D341Med (cell line): Measurements from ENCODE around the gene BATF.

Experiments
- DNase-seq: peaks from one replicate; pipeline ENCODE4 v3.0.0; 2012; ENCODE audit warnings: low spot score

BATF gene

DNA sequence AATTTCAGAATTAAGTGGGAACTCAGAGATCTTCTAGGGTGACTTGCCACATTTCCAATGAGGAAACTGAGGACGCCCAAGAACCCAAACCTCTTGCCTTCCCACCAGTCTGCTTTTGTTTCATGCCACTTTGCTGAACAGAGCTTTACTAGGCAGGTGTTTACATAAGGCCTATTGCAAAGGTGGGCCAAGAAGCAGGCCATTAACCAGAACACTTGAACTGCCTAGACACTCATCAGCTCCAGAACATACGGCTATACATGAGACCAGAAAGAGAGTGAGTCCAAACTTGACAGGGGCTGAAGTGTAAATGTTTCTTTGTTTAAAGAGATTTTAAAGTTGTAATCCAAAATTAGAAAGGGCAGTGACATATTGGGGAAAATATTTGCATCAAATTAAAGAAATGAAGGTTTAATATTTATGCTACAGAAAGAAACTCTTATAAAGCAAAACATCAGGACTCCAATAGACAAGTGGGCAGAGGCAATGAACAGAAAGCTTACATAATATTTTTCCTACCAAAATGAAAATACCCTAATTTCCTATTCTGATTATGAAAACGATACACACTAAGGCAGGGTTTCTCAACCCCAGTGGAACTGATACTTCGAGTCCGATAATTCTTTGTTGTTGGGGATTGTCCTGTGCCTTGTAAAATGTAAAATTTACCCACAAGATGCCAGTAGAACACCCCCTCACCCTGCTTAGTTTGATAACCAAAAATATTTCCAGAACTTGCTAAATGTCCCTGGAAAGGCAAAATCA is 11.7 kb downstream of the BATF start:
- DNase-seq, result no peak

- DNase-seq, result no peak
Observed at GRCh38 chr14:75535164-75535898, 13.1 kb downstream of the BATF start.

DNA sequence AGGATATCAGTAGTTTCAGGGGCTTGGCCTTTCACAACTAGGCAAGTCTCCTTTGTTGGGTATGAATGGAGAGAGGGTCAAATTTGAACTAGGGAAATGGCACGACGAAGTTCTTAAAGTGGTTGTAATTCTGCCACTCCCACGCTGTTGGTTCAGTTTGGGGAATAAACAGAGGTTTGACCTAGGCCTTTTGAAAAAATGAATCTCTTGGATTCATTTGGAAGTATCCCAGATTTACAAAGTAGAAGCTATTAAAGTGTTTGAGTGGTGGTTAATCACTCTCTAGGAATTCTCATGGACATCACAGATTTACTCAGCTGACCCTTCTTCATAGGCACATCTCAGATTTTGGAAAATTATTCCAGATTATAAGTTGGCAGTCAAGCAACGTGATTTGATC is 14.8 kb downstream of the BATF start:
- DNase-seq, result no peak

GRCh38 chr14:75539162-75539560 is 16.9 kb downstream of the BATF start:
- no peak for DNase-seq

DNA sequence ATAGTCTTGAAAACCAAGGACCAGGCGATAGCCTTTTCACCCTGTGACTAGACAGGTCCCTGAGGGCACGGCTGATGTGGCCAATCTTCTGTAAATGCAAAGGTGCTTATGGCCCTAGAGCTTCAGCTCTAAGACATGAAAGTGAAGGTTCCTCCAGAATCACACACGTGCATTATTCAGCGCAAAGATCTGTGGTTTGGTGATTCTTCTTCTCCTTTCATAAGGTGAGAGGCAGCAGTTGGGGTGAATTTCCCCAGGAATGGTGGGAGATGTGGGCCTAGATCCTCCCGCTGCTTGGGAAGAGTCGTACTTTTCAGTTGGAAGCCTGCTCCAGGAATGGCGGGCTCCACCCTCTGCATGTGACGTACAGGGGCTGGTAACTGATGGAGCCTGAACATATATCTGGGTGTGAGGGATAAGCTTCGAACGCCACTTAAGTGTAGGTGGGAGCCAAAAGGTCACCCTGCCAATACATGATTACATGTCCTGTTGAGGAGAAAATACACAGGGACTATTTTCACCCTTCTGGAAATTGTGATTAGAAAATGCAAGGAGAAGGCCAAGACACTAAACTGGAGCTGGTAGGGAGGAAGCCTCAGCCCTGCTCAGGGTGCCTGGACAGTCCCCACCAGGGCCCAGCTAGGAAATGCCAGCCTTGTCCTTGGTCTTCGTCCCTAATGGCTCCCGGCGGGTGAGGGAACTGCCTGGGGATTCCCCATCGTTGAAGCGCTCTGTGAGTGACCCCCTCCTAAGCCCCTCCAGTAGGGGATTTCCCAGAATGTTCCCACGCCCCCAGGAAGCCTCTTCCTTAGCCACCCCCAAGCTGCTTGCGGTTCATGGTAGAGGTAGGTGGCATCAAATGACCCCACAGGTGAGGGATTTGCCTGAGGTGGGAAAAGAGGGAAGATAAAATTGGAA is 17.6 kb downstream of the BATF start:
- no peak for DNase-seq

DNA sequence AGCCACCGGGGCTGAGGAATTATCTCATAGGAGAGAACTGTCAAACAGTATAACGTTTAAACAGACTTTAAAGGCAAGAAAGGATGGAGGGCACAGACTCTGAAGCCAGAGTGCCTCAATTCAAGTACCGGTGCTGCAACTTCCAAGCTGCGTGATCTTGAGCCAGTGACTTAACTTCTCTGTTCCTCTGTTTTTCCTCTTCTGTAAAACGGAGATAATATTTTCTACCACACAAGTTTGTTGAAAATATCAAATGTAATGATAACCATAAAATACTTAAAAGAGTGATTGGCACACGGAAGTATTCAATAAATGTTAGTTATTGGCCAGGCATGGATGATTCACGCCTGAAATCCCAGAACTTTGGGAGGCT is 18.2 kb downstream of the BATF start:
- DNase-seq, result no peak

DNA sequence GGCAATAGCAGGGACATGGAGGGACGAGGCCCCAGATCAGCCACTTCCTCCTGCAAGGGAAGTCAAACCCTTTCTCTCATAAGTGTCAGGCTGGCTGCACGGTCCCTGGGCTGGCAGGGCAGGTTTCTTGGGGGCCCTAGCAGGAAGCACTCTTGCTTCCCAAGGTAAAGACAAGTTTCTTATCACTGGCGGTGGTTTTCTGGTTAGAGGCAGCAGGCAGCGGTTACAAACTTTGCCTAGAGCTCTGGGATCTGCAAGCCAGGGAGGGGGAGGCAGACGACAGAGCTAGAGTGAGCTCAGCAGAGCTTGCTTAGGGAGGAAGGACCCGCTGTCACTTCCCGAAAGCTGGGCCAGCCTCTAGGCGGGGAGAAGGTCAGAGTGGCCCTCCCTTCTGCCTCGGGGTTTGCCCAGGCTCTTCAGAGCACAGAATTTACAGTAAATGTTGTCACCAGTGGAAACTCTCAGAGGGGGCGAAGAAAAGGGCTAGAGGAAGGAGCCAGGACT is 20.4 kb downstream of the BATF start:
- no peak for DNase-seq

DNA sequence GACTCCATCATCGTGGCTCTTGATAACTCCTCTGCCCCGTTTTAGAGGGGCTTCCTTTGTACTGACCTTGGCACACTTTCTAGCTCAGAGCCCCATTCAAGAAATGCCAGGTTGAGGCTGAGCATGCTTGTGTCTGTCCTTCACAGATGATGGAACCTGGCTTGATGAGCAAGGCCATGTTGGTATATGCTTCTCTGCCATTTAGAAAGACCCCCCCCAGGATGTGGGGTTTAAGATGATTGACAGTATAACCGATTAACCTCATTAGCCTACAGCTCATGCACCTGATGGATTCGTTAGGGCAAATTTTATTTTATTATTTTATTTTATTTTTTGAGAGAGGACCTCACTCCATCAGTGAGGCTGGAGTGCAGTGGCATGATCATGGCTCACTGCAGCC is 21.0 kb downstream of the BATF start:
- DNase-seq, result no peak

DNA sequence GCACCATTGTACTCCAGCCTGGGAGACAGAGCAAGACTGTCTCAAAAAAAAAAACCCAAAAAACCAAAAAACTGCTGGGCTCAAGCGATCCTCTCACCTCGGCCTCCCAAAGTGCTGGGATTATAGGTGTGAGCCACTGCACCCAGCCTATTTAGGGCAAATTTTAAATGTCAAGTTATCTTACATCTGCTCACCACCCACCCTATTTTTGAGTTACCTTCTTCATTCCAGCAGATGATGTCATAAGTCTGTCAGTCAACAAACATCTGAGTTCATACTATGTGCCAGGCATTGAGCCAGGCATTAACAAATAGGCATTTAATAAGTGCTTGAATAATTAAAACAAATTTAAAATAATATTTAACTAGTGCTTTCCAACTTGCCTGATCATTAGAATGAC is 21.5 kb downstream of the BATF start:
- no peak for DNase-seq

DNA sequence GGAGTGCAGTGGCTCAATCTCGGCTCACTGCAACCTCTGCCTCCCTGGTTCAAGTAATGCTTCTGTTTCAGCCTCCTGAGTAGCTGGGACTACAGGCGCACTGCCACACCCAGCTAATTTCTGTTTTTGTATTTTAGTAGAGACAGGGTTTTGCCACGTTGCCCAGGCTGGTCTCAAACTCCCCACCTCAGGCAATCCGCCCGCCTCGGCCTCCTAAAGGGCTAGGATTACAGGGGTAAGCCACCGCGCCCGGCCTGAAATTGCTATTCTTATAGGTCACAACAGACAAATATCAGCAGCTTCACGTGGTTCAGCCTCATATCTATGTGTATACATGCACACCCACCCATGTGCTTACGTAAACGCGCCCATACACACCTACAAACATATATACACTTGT is 23.6 kb downstream of the BATF start:
- DNase-seq, result no peak

DNA sequence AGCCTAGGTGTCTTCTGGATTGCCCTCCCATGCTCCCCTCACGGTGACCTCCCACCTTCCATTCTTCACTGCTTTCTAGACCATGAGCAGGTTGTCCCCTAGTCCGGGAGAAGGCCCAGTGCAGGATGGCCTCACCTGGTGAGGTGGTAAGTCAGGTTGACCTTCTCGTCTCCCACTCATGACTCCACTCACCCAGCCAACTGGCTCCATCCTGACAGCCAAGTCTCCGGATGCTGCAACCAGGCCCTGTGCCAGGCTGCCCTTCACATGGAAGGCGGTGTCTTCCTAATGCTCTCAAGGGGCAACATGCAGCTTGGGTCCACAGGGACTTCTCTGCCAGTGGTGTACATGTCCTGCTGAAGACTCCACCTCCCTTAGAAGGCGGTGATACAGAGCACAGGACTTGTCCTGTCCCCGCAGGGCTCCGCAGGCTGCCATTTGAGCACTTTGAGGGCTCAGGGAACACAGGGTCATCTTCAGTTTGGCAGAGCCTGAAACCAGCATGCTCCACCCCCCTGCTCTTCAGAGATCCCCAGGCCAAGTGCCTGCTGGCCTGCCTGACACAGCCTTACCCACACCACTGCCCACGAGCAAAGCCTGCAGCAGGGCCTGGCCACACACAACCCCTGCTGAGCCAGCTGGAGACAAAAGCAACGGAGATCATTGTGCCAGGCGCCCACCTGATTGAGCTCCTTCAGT is 25.4 kb downstream of the BATF start:
- DNase-seq, result no peak

GRCh38 chr14:75548544-75548943 is 26.3 kb downstream of the BATF start:
- no peak for DNase-seq

- DNase-seq, result no peak
Observed at GRCh38 chr14:75549169-75549568, 26.9 kb downstream of the BATF start.

- no peak for DNase-seq
Observed at GRCh38 chr14:75551021-75551420, 28.8 kb downstream of the BATF start.

DNA sequence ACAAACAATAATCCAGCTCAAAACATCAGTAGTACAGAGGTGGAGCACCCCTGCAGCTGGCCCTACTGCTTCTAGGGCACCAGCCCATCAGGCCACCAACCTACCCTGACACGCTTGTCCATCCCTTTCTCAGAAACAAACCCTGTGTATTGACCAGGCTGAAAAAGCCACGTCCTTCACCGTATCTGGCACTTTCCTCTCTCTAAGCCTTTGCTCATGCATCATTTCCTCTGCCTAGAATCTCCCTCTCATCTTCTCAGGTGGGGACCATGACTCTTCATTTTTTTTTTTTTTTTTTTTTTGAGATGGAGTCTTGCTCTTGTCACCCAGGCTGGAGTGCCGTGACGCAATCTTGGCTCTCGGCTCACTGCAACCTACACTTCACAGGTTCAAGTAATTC is 30.9 kb downstream of the BATF start:
- no peak for DNase-seq

GRCh38 chr14:75553761-75554364 is 31.6 kb downstream of the BATF start:
- DNase-seq, result no peak

- no peak for DNase-seq
Observed at GRCh38 chr14:75554482-75554881, 32.2 kb downstream of the BATF start.

DNA sequence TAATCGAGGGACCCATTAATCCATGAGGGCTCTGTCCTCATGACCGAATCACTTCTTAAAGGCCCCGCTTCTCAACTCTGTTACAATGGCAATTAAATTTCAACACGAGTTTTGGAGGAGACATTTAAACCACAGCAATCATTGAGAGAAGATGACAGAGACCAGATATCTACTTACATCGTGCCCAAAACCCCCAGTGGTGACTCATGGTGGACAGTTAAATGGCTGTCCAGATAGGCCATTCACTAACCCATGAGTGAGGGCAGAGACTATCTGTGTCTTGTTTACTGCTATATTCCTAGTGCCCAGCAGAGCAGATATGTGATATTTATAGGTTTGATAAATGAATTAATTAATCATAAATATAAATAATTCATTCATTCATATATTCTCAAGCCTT is 36.2 kb downstream of the BATF start:
- no peak for DNase-seq

DNA sequence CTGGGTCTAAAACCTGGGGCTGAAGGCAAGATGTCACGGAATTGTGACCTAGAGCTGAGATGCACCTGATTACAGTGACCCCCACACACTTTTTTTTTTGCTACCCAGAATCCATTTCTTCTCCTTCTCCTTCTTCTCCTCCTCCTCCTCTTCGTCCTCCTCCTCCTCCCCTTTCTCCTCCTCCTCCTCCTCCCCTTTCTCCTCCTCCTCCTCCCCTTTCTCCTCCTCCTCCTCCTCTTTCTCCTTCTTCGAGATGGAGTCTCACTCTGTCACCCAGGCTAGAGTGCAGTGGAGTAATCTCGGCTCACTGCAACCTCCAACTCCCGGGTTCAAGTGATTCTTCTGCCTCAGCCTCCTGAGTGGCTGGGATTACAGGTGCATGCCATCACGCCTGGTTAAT is 36.8 kb downstream of the BATF start:
- no peak for DNase-seq

DNA sequence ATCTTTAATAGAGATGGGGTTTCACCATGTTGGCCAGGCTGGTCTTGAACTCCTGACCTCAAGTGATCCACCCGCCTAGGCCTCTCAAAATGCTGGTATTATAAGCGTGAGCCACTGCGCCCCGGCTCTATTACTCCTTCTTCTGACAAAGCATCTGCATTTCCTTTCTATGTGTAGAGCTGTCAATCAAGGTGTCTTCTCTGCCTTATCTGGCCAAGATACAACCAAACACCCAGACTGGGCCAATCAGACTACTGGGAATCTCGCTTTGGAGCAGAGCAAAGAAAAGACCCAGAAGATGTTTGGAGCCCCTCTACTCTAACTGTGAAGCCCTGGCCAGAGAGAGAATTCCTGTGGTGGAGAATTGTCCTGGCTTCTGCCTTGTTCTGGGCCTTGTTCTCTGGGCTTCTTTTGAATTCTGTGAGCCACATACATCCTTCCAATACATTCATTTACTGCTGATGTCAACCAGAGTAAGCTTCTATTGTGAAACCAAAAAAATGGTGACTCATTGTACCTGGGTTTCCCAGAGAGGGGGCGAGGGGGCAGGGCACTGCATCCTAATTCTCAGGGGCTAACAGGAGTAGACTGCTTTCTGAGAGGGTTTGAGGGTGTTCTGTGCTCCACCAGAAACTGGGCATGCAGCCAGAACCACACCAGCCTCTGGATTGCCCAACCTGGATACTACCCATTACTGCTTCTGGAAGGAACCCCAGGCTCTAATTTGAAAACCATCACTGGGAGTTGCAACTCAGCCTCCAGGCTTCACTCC is 37.4 kb downstream of the BATF start:
- no peak for DNase-seq

- DNase-seq, result peak; percentile 87
Observed at GRCh38 chr14:75561013-75561432, 38.8 kb downstream of the BATF start.
